H9 (cell line): ENCODE data around the gene TMEM98. TPM values are rescaled to one million over a fixed set of nuclear protein-coding genes. Genes with fewer than 3 reads are reported as not detected.

Source experiments
- DNase-seq: peaks from one replicate; pipeline ENCODE4 v3.0.0-alpha.2; 2017
- H2AFZ ChIP-seq: one replicate; pipeline ENCODE4 v1.6.1; 2013; ENCODE audit warnings: mild to moderate bottlenecking, low read length, control low read depth, moderate library complexity
- H2AK5ac ChIP-seq: 2 replicates; pipeline ENCODE4 v1.6.1; 2013; ENCODE audit warnings: low read length, control low read depth, mixed read lengths; ENCODE audit not compliant: insufficient read length
- H2BK120ac ChIP-seq: one replicate; pipeline ENCODE4 v1.6.1; 2013; ENCODE audit warnings: low read depth, mild to moderate bottlenecking, low read length, control low read depth, inconsistent platforms; ENCODE audit not compliant: poor library complexity, severe bottlenecking
- H2BK12ac ChIP-seq: 2 replicates; pipeline ENCODE4 v1.6.1; 2013; ENCODE audit warnings: low read length, control low read depth, mixed read lengths, low read depth; ENCODE audit not compliant: insufficient read length
- H2BK15ac ChIP-seq: 2 replicates; pipeline ENCODE4 v1.6.1; 2013; ENCODE audit warnings: low read depth, low read length, control low read depth
- H2BK20ac ChIP-seq: one replicate; pipeline ENCODE4 v1.6.1; 2013; ENCODE audit warnings: low read depth, mild to moderate bottlenecking, low read length, control low read depth, inconsistent platforms; ENCODE audit not compliant: poor library complexity, severe bottlenecking
- H2BK5ac ChIP-seq: 2 replicates; pipeline ENCODE4 v1.6.1; 2013; ENCODE audit warnings: low read length, control low read depth, mixed read lengths; ENCODE audit not compliant: insufficient read length
- H3K14ac ChIP-seq: 2 replicates; pipeline ENCODE4 v1.6.1; 2013; ENCODE audit warnings: low read length, control low read depth; ENCODE audit not compliant: insufficient read depth
- H3K18ac ChIP-seq: 2 replicates; pipeline ENCODE4 v1.6.1; 2013; ENCODE audit warnings: low read depth, mild to moderate bottlenecking, mixed read lengths, low read length, control low read depth; ENCODE audit not compliant: insufficient read length
- H3K23ac ChIP-seq: 2 replicates; pipeline ENCODE4 v1.6.1; 2013; ENCODE audit warnings: low read length, control low read depth, mixed read lengths, low read depth; ENCODE audit not compliant: insufficient read length
- H3K23me2 ChIP-seq: 2 replicates; pipeline ENCODE4 v1.6.1; 2013; ENCODE audit warnings: low read depth, mild to moderate bottlenecking, mixed read lengths, low read length, control low read depth; ENCODE audit not compliant: insufficient read length, poor library complexity, severe bottlenecking
- H3K27ac ChIP-seq: 2 replicates; pipeline ENCODE4 v1.5.1; 2013; ENCODE audit warnings: low read length, control low read depth, mixed read lengths, low read depth; ENCODE audit not compliant: insufficient read length
- H3K27me3 ChIP-seq: 2 replicates; pipeline ENCODE4 v1.6.1; 2013; ENCODE audit warnings: low read length, control low read depth, inconsistent platforms; ENCODE audit not compliant: insufficient read depth
- H3K4ac ChIP-seq: 2 replicates; pipeline ENCODE4 v1.6.1; 2013; ENCODE audit warnings: low read depth, mild to moderate bottlenecking, control low read depth, inconsistent platforms, low read length, moderate library complexity
- H3K4me1 ChIP-seq: 2 replicates; pipeline ENCODE4 v1.6.1; 2013; ENCODE audit warnings: low read length, control low read depth, inconsistent platforms; ENCODE audit not compliant: insufficient read depth
- H3K4me2 ChIP-seq: 2 replicates; pipeline ENCODE4 v1.6.1; 2013; ENCODE audit warnings: low read length, control low read depth, mixed read lengths; ENCODE audit not compliant: insufficient read length, insufficient read depth
- H3K56ac ChIP-seq: 2 replicates; pipeline ENCODE4 v1.6.1; 2013; ENCODE audit warnings: low read depth, mild to moderate bottlenecking, mixed read lengths, low read length, control low read depth; ENCODE audit not compliant: insufficient read length
- H3K79me1 ChIP-seq: 2 replicates; pipeline ENCODE4 v1.6.1; 2013; ENCODE audit warnings: low read depth, mild to moderate bottlenecking, moderate library complexity, low read length, control low read depth, inconsistent platforms; ENCODE audit not compliant: insufficient read depth, poor library complexity, severe bottlenecking
- H3K79me2 ChIP-seq: 2 replicates; pipeline ENCODE4 v1.6.1; 2013; ENCODE audit warnings: low read length, control low read depth, inconsistent platforms; ENCODE audit not compliant: insufficient read depth
- H3K9ac ChIP-seq: 2 replicates; pipeline ENCODE4 v1.6.1; 2013; ENCODE audit warnings: low read length, control low read depth, mixed read lengths; ENCODE audit not compliant: insufficient read length; ENCODE audit errors: extremely low read depth
- H3K9me3 ChIP-seq: one replicate; pipeline ENCODE4 v1.6.1; 2013; ENCODE audit warnings: low read depth, low read length, inconsistent platforms; ENCODE audit not compliant: control insufficient read depth
- H3T11ph ChIP-seq: one replicate; pipeline ENCODE4 v1.6.1; 2013; ENCODE audit warnings: mild to moderate bottlenecking, low read length, control low read depth, inconsistent platforms
- H4K20me1 ChIP-seq: one replicate; pipeline ENCODE4 v1.6.1; 2013; ENCODE audit not compliant: control insufficient read depth, insufficient read length, insufficient read depth
- H4K5ac ChIP-seq: 2 replicates; pipeline ENCODE4 v1.6.1; 2013; ENCODE audit warnings: low read depth, mild to moderate bottlenecking, mixed read lengths, low read length, control low read depth; ENCODE audit not compliant: insufficient read length
- H4K8ac ChIP-seq: replicated peaks from 2 replicates; pipeline ENCODE4 v1.6.1; 2013; ENCODE audit warnings: low read length, control low read depth, mixed read lengths, low read depth; ENCODE audit not compliant: insufficient read length
- H4K91ac ChIP-seq: 2 replicates; pipeline ENCODE4 v1.6.1; 2013; ENCODE audit warnings: low read depth, mild to moderate bottlenecking, moderate library complexity, mixed read lengths, low read length, control low read depth; ENCODE audit not compliant: insufficient read length
- H3K27ac Mint-ChIP-seq, 3 experiments: 2 replicates in 2 of 3; 3 replicates in 1 of 3; pipeline ENCODE4 v1.8.0; 2020 to 2021; ENCODE audit warnings: mixed read lengths in 3 of 3, mild to moderate bottlenecking in 1 of 3, moderate library complexity in 1 of 3
- H3K27me3 Mint-ChIP-seq: 2 replicates; pipeline ENCODE4 v1.8.0; 2021; ENCODE audit warnings: low read depth, mild to moderate bottlenecking, moderate library complexity, mixed read lengths
- H3K36me3 Mint-ChIP-seq, 3 experiments: 2 replicates in 2 of 3; 3 replicates in 1 of 3; pipeline ENCODE4 v1.8.0; 2020 to 2021; ENCODE audit warnings: low read depth in 3 of 3, mixed read lengths in 3 of 3; ENCODE audit not compliant: insufficient read depth in 1 of 3
- H3K4me1 Mint-ChIP-seq, 2 experiments: 2 replicates each; pipeline ENCODE4 v1.8.0; 2020; ENCODE audit warnings: mixed read lengths in 2 of 2
- H3K4me3 Mint-ChIP-seq, 2 experiments: 2 replicates in 1 of 2; 3 replicates in 1 of 2; pipeline ENCODE4 v1.8.0; 2020 to 2021; ENCODE audit warnings: mild to moderate bottlenecking in 2 of 2, mixed read lengths in 2 of 2, moderate library complexity in 1 of 2
- H3K9me3 Mint-ChIP-seq, 2 experiments: 2 replicates in 1 of 2; 3 replicates in 1 of 2; pipeline ENCODE4 v1.8.0; 2020; ENCODE audit warnings: mild to moderate bottlenecking in 2 of 2, mixed read lengths in 2 of 2, moderate library complexity in 1 of 2
- CTCF ChIP-seq: fragments of 200-600 bp; sonication (generic); conservative IDR thresholded peaks from 3 replicates; pipeline ENCODE4 v1.8.0; 2021; ENCODE audit warnings: antibody characterized with exemption, mild to moderate bottlenecking
- WGBS: extraction: QIAGEN DNeasy Blood & Tissue Kit; methylation state at CpG from one replicate; pipeline ENCODE4 v1.1.7; 2013; ENCODE audit warnings: missing lambda C conversion rate, low lambda C conversion rate, mixed read lengths; ENCODE audit not compliant: insufficient read length; ENCODE audit errors: extremely low coverage; 5-methylcytosine and 5-hydroxymethylcytosine counted together
- total RNA-seq: library from RNA; stranded (reverse); gene quantifications from 2 replicates; pipeline ENCODE4 v1.2.1, GENCODE V29; 2021

Gene TMEM98
- total RNA-seq, 1 experiment from 2014 or later = 78.4 TPM

GRCh38 chr17:32936186-32936893 lies 8.4 kb downstream of the TMEM98 start:
- Histone ChIP-seq H4K91ac (no peak overlapping the region), H3K4ac (no peak overlapping the region), H2AK5ac (no peak overlapping the region), H3K27ac (no peak overlapping the region), H3K4me2 (no peak overlapping the region), H3K27me3 (no peaks in the 10 kb centered on the region), H2BK15ac (no peak overlapping the region), H4K20me1 (no peaks in the 10 kb centered on the region), H3K9me3 (no peaks in the 10 kb centered on the region), H4K5ac (no peak overlapping the region), H2BK5ac (no peak overlapping the region), H3K14ac (no peak overlapping the region), H2BK12ac (no peak overlapping the region), H2BK20ac (no peak overlapping the region), H2BK120ac (no peak overlapping the region), H3K18ac (no peak overlapping the region), H3K79me2 (no peaks in the 10 kb centered on the region), H4K8ac (no peak overlapping the region), H3K56ac (no peak overlapping the region), H3T11ph (no peak overlapping the region), H2AFZ (no peak overlapping the region), H3K23ac (no peak overlapping the region), H3K79me1 (no peaks in the 10 kb centered on the region), H3K23me2 (no peaks in the 10 kb centered on the region), H3K4me1 (no peaks in the 10 kb centered on the region), H3K9ac (no peak overlapping the region)
- Mint-ChIP-seq H3K36me3 (peaks cover 37 to 91% (median 72%) of the 10 kb centered on the region in 3 experiments), H3K27ac (peak overlapping the region; percentile 93 to 97 (median 97)), H3K9me3 (no peaks in the 10 kb centered on the region), H3K27me3 (no peaks in the 10 kb centered on the region), H3K4me3 (no peak overlapping the region; a peak in 1 of 5 replicates), H3K4me1 (peaks cover 20 to 23% of the 10 kb centered on the region in 2 experiments)
- no peak for DNase-seq
- TF ChIP-seq CTCF = no peak
- WGBS = no CpG with 5 or more reads among the region's 15 CpGs
